ENCODE measurements around the gene TMEM214. TPM values are rescaled to one million over a fixed set of nuclear protein-coding genes. Genes with fewer than 3 reads are reported as not detected.

The TMEM214 gene
- total and polyA plus RNA-seq, 2 of the 8 experiments (the other 6 are each of a cell fraction or from before 2014, with no cell fraction given): 49.7 to 71.0 TPM

GRCh38 chr2:27027211-27027651 is 5.5 kb upstream of the TMEM214 start:
- Histone ChIP-seq H3K14ac (ENCODE audit: insufficient read length) (no peak overlapping the region), H3K27ac (ENCODE audit: low read depth, low read length) (no peak overlapping the region), H4K5ac (ENCODE audit: insufficient read length, low read depth, low read length) (no peak overlapping the region), H2BK120ac (replicated peaks; ENCODE audit: low read depth, low read length) (no peak overlapping the region), H3K4me3 (ENCODE audit: extremely low read depth in 1 of 4, insufficient read depth in 2 of 4, low read depth in 3 of 4, low read length in 4 of 4) (no peak overlapping the region), H3K27me3 (replicated peaks in 1 of 4; ENCODE audit: control insufficient read depth in 3 of 4, extremely low read depth in 1 of 4, insufficient read depth in 3 of 4, low read length in 3 of 4) (no peaks in the 10 kb centered on the region), H3K4me1 (replicated peaks in 1 of 4; ENCODE audit: control insufficient read depth in 3 of 4, insufficient read depth in 4 of 4, low read length in 3 of 4) (peaks cover 0 to 4% (median under 1%) of the 10 kb centered on the region in 4 experiments; a peak in 1 of 7 replicates), H2AK5ac (ENCODE audit: low read depth, low read length) (no peak overlapping the region), H3K79me2 (ENCODE audit: control insufficient read depth in 1 of 2, insufficient read depth in 2 of 2, low read length in 2 of 2) (no peaks in the 10 kb centered on the region), H3K18ac (ENCODE audit: extremely low read depth, low read length) (no peak overlapping the region), H3K36me3 (ENCODE audit: control insufficient read depth in 2 of 4, insufficient read depth in 4 of 4, low read length in 3 of 4) (peaks cover 0 to 6% (median 3%) of the 10 kb centered on the region in 4 experiments; a peak in 3 of 8 replicates), H2AFZ (ENCODE audit: low read length) (no peak overlapping the region), H3K23me2 (ENCODE audit: low read depth, low read length) (no peaks in the 10 kb centered on the region; the same call in 1 of the 2 replicates), H4K8ac (ENCODE audit: extremely low read depth, insufficient read depth, low read length) (peak overlapping the region; percentile 31; the same call in 1 of the 2 replicates), H2BK5ac (ENCODE audit: low read depth, low read length) (no peak overlapping the region), H2BK12ac (ENCODE audit: low read depth, low read length) (no peak overlapping the region), H3K56ac (replicated peaks; ENCODE audit: insufficient read length, low read depth, low read length) (no peak overlapping the region), H4K20me1 (replicated peaks in 1 of 2; ENCODE audit: control insufficient read depth in 1 of 2, insufficient read depth in 2 of 2, low read length in 2 of 2) (peaks cover 0 to 11% of the 10 kb centered on the region in 2 experiments), H3K9ac (replicated peaks in 1 of 4; ENCODE audit: extremely low read depth in 1 of 4, low read depth in 3 of 4, low read length in 3 of 4) (no peak overlapping the region), H2BK20ac (ENCODE audit: low read length) (no peak overlapping the region), H3K79me1 (ENCODE audit: low read depth, low read length) (peaks cover 2% of the 10 kb centered on the region; the same call in 1 of the 2 replicates), H2BK15ac (ENCODE audit: low read length) (no peak overlapping the region), H4K91ac (replicated peaks; ENCODE audit: insufficient read length, low read length) (no peak overlapping the region), H3K9me3 (ENCODE audit: insufficient read depth in 2 of 2, low read depth in 1 of 2, low read length in 1 of 2) (no peaks in the 10 kb centered on the region), H3K4me2 (ENCODE audit: insufficient read depth in 1 of 2, low read depth in 2 of 2, low read length in 2 of 2) (no peak overlapping the region), H3K4ac (replicated peaks; ENCODE audit: insufficient read length, low read depth, low read length) (no peak overlapping the region), H3K23ac (ENCODE audit: insufficient read length) (no peak overlapping the region)
- WGBS, 2 experiments (ENCODE audit: extremely low coverage in 1 of 2, insufficient coverage in 1 of 2, insufficient read length in 1 of 2, insufficient replicate concordance in 2 of 2, low coverage in 1 of 2, low lambda C conversion rate in 2 of 2, missing lambda C conversion rate in 1 of 2): 90% methylated on average over 10 of the region's 10 CpGs; no CpG with 5 or more reads in 1 of the 2 experiments
- no peak for FAIRE-seq
- CTCF ChIA-PET (ENCODE audit: partially characterized antibody): interaction anchor here (1.0 to 3.3 kb wide), 5 partner anchors 11 to 66 kb away, joined by 3 to 32 read pairs (median 5); partner anchors contain the start of gene MAPRE3
- POLR2A ChIA-PET (ENCODE audit: partially characterized antibody): interaction anchor here (1.4 to 1.6 kb wide), 2 partner anchors 23 to 56 kb away, joined by 3 to 4 read pairs; no protein-coding TSS in a partner anchor
- no peak for DNase-seq (ENCODE audit: low read depth in 1 of 2, low spot score in 2 of 2)
- TF ChIP-seq MAX (IDR thresholded peaks at IDR 0.05) (no peak), POLR2A (IDR thresholded peaks at IDR 0.05; ENCODE audit: control extremely low read depth in 1 of 2, low read depth in 2 of 2, low read length in 2 of 2) (no peak), SIX5 (IDR thresholded peaks at IDR 0.05; ENCODE audit: low read depth, low read length) (no peak), POLR2AphosphoS5 (IDR thresholded peaks at IDR 0.05; ENCODE audit: low read depth, low read length) (no peak), SP2 (IDR thresholded peaks at IDR 0.05; ENCODE audit: low read length) (no peak), EGR1 (IDR thresholded peaks at IDR 0.05; ENCODE audit: borderline replicate concordance, low read depth, low read length) (no peak), NRF1 (IDR thresholded peaks at IDR 0.05; ENCODE audit: low read depth, low read length) (no peak), ASH2L (IDR thresholded peaks at IDR 0.05; ENCODE audit: low read length) (no peak), NANOG (IDR thresholded peaks at IDR 0.05; ENCODE audit: insufficient read depth, low read depth, low read length, poor library complexity, severe bottlenecking) (no peak), HDAC6 (IDR thresholded peaks at IDR 0.05; ENCODE audit: low read depth, low read length) (no peak), RFX5 (IDR thresholded peaks at IDR 0.05; ENCODE audit: borderline replicate concordance, low read depth, low read length) (no peak), MAFK (IDR thresholded peaks at IDR 0.05; ENCODE audit: low read depth, low read length) (no peak), RBBP5 (IDR thresholded peaks at IDR 0.05; ENCODE audit: borderline replicate concordance, low read depth, low read length) (no peak), RNF2 (IDR thresholded peaks at IDR 0.05; ENCODE audit: borderline replicate concordance, low read depth, low read length, missing control alignments, poor library complexity, severe bottlenecking) (no peak)

Measured in H1 (cell line).